GM12878 (cell line): ENCODE data around the gene KDELR1. TPM values are rescaled to one million over a fixed set of nuclear protein-coding genes. Genes with fewer than 3 reads are reported as not detected.

Experiments used
- CREB1 ChIP-seq: IDR thresholded peaks from 2 replicates; pipeline ENCODE4 v1.6.1; 2012; ENCODE audit warnings: low read depth, mild to moderate bottlenecking, inconsistent platforms
- CUX1 ChIP-seq: IDR thresholded peaks from 2 replicates; pipeline ENCODE4 v1.6.1; 2012; ENCODE audit warnings: improper control_type of control experiment, low read depth, low read length; ENCODE audit not compliant: insufficient replicate concordance
- E2F4 ChIP-seq: IDR thresholded peaks from 2 replicates; pipeline ENCODE4 v1.6.1; 2012; ENCODE audit warnings: low read depth, low read length, improper control_type of control experiment
- MLLT1 ChIP-seq: fragments of 450-650 bp; IDR thresholded peaks from 2 replicates; pipeline ENCODE4 v1.6.1; 2016; ENCODE audit warnings: mild to moderate bottlenecking
- NRF1 ChIP-seq: conservative IDR thresholded peaks from 2 replicates; pipeline ENCODE4 v1.6.1; 2011; ENCODE audit warnings: mild to moderate bottlenecking, low read depth, low read length, improper control_type of control experiment
- SMAD1 ChIP-seq: fragments of 450-650 bp; IDR thresholded peaks from 2 replicates; pipeline ENCODE4 v1.6.1; 2018; ENCODE audit warnings: mild to moderate bottlenecking, low read depth; ENCODE audit not compliant: partially characterized antibody
- SUZ12 ChIP-seq: fragments of 200-600 bp; sonication (generic); IDR thresholded peaks from one replicate; pipeline ENCODE4 v1.6.1; 2018; ENCODE audit warnings: antibody characterized with exemption, mild to moderate bottlenecking; ENCODE audit not compliant: unreplicated experiment
- ZBTB40 ChIP-seq: fragments of 450-650 bp; IDR thresholded peaks from 2 replicates; pipeline ENCODE4 v1.6.1; 2016; ENCODE audit warnings: mild to moderate bottlenecking, moderate library complexity, borderline replicate concordance
- polyA plus RNA-seq, 11 experiments: library from polyadenylated mRNA; depleted of rRNA in 4 of 11; unstranded in 6 of 11; stranded (reverse) in 5 of 11; fragments of >200 nt; fragmentation: Nextera tagmentation in 4 of 11; fragmentation: Illumina TruSeq in 1 of 11; extraction: Ambion mirVana in 4 of 11; extraction: Trizol in 1 of 11; gene quantifications; 1 replicate in 1 of 11; 2 replicates in 10 of 11; pipeline versions ENCODE4 v1.2.1 to v1.2.3, GENCODE V29; 2011 to 2016; ENCODE audit warnings: inconsistent platforms in 2 of 11, missing spikeins in 2 of 11, low read depth in 1 of 11
- total RNA-seq, 4 experiments: library from RNA; depleted of rRNA in 3 of 4; stranded (reverse); fragments of >200 nt in 3 of 4; fragmentation: Illumina TruSeq in 1 of 4; extraction: Trizol in 1 of 4; gene quantifications; 2 replicates each; pipeline versions ENCODE4 v1.2.1 to v1.2.3, GENCODE V29; 2013 to 2021
- TF ChIP-seq, protein P1 (sequence below): fragments of 450-650 bp; IDR thresholded peaks from 2 replicates; pipeline ENCODE4 v1.6.1; 2018; ENCODE audit warnings: mild to moderate bottlenecking, low read depth, moderate library complexity; ENCODE audit not compliant: partially characterized antibody
- TF ChIP-seq, protein P2 (sequence below): fragments of 450-650 bp; formaldehyde crosslinking; IDR thresholded peaks from 2 replicates; pipeline ENCODE4 v1.4.0; 2022; ENCODE audit warnings: mild to moderate bottlenecking, moderate library complexity

KDELR1 gene
- total and polyA plus RNA-seq, 10 of the 15 experiments (the other 5 are each of a cell fraction or from before 2014, with no cell fraction given): 2.3 to 71.0 (median 45.2) TPM

- TF ChIP-seq CUX1: no peak
- peak; percentile 42; the same call in 1 of the 2 replicates for TF ChIP-seq ZBTB40
- TF ChIP-seq, protein P1, sequence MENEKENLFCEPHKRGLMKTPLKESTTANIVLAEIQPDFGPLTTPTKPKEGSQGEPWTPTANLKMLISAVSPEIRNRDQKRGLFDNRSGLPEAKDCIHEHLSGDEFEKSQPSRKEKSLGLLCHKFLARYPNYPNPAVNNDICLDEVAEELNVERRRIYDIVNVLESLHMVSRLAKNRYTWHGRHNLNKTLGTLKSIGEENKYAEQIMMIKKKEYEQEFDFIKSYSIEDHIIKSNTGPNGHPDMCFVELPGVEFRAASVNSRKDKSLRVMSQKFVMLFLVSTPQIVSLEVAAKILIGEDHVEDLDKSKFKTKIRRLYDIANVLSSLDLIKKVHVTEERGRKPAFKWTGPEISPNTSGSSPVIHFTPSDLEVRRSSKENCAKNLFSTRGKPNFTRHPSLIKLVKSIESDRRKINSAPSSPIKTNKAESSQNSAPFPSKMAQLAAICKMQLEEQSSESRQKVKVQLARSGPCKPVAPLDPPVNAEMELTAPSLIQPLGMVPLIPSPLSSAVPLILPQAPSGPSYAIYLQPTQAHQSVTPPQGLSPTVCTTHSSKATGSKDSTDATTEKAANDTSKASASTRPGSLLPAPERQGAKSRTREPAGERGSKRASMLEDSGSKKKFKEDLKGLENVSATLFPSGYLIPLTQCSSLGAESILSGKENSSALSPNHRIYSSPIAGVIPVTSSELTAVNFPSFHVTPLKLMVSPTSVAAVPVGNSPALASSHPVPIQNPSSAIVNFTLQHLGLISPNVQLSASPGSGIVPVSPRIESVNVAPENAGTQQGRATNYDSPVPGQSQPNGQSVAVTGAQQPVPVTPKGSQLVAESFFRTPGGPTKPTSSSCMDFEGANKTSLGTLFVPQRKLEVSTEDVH: no peak
- TF ChIP-seq, protein P2, sequence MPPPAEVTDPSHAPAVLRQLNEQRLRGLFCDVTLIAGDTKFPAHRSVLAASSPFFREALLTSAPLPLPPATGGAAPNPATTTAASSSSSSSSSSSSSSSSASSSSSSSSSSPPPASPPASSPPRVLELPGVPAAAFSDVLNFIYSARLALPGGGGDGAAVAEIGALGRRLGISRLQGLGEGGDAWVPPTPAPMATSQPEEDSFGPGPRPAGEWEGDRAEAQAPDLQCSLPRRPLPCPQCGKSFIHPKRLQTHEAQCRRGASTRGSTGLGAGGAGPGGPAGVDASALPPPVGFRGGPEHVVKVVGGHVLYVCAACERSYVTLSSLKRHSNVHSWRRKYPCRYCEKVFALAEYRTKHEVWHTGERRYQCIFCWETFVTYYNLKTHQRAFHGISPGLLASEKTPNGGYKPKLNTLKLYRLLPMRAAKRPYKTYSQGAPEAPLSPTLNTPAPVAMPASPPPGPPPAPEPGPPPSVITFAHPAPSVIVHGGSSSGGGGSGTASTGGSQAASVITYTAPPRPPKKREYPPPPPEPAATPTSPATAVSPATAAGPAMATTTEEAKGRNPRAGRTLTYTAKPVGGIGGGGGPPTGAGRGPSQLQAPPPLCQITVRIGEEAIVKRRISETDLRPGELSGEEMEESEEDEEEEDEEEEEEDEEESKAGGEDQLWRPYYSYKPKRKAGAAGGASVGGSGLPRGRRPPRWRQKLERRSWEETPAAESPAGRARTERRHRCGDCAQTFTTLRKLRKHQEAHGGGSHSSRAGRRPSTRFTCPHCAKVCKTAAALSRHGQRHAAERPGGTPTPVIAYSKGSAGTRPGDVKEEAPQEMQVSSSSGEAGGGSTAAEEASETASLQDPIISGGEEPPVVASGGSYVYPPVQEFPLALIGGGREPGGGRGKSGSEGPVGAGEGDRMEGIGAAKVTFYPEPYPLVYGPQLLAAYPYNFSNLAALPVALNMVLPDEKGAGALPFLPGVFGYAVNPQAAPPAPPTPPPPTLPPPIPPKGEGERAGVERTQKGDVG (CRISPR knock-in tag): no peak
- no peak for TF ChIP-seq MLLT1
- peak; percentile 69; the same call in 1 of the 2 replicates for TF ChIP-seq CREB1
- no peak for TF ChIP-seq NRF1
- TF ChIP-seq E2F4: no peak
- TF ChIP-seq SUZ12: no peak
- no peak for TF ChIP-seq SMAD1
Observed at GRCh38 chr19:48403606-48404005, 12.3 kb upstream of the KDELR1 start (continued).
